Left ventricle myocardium superior (tissue), 1 donor: ENCODE measurements around the gene CCDC127. TPM values are rescaled to one million over a fixed set of nuclear protein-coding genes. Genes with fewer than 3 reads are reported as not detected.
"Not testable (repeated sequence)": the region's sequence is repeated elsewhere in the genome, so short reads cannot be mapped to it uniquely, and the experiment has no call there.

Source experiments
- ATAC-seq: fragments of 200-7000 bp; cut with Tn5 transposase; one replicate; pipeline ENCODE4 v1.9.1; 2020; ENCODE audit warnings: mild to moderate bottlenecking, moderate library complexity
- DNase-seq: peaks from one replicate; pipeline ENCODE4 v3.0.0-alpha.2; 2020
- intact Hi-C: fragments of 100-400 bp; cut with micrococcal nuclease; formaldehyde crosslinking; loops from one replicate; pipeline ENCODE4 v1.11.0; 2022
- long read RNA-seq: library from polyadenylated mRNA; unstranded; transcript quantifications from one replicate; pipeline ENCODE4 v2.0.0, GENCODE V29; 2021
- total RNA-seq: library from RNA; stranded (reverse); fragmentation: NEBNext Ultra II Directional; extraction: Animal tissue kit (Norgen Biotek cat#: 25700); gene quantifications from one replicate; pipeline ENCODE4 v1.2.1, GENCODE V29; 2021
- donor health status: DM: no; HTN: yes; CAD: no; lungs with severe emphysema.

Gene CCDC127
- 7.7 TPM for total RNA-seq
- long read RNA-seq, full-length matches to known transcripts: 22 of 34 reads
- long read RNA-seq, partial matches to known transcripts: 1 of 34 reads
- long read RNA-seq, other reads (novel, unspliced or antisense): 11 of 34 reads

- ATAC-seq: peak; percentile 96
- intact Hi-C loops: not testable (repeated sequence)
- DNase-seq: peak; percentile 99
Observed at GRCh38 chr5:217494-218456, at the start of gene CCDC127, which contains the start of gene SDHA. CCDC127 (minus strand) TSS chr5:218153; CDS start chr5:216849, 1,304 bp downstream. SDHA (plus strand) TSS chr5:218320; CDS start chr5:218356, 36 bp downstream.

DNA sequence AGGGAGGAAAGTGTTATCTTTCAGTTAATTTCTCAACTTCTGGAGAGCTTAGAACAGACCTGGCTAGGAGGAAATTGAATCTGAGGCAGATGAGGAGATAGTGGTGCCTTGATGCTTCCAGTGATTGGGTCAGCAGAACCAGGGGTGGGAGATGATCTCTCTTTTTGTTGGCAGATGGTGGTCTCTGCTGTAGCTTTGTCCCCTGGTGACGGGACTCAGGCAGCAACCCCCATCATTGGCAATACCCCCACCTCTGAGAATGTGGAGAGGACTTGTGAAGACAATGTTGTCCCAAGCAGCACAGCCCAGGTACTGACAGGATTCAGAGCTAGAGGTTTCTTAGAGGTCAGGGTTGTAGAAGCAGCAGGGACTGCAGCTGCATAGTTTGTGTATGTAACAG, 49.8 kb upstream of the CCDC127 start:
- no peak for ATAC-seq
- intact Hi-C loops: no loop called here

DNA sequence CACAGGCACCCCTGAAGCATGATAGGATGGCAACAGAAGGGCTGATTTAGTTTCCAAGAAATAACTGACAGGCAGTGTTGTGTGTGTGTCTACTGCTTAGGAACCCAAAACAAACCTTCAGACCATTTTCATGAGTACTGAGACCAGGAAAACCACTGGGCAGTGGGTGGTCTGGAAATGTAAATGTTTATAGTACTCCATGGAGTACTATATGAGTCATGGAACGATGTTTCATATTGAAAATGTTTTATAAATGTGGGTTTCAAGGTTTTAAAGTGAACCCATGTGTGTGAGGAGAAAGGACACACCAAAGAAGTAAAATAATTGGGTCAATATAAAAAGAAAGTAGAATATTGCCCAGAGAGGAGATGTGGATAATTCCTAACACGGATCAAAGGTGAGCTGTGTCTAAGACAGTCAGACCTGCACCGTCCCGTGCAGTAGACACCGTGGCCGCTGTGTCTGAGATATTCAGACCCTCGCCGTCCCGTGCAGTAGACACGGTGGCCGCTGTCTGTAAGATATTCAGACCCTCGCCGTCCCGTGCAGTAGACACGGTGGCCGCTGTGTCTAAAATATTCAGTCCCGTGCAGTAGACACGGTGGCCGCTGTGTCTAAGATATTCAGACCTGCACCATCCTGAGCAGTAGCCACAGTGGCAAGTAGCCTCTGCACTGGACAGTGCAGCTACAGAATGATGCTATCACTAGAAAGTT, 48.5 kb upstream of the CCDC127 start:
- DNase-seq, intact Hi-C loops, ATAC-seq: not testable (repeated sequence)

More for the DNA sequence above, 49.8 kb upstream of the CCDC127 start:
- no peak for DNase-seq

GRCh38 chr5:264338-264737, 46.4 kb upstream of the CCDC127 start:
- intact Hi-C loops: no loop called here
- DNase-seq (no peak), ATAC-seq (peak; percentile 8)

GRCh38 chr5:263275-263974, 45.5 kb upstream of the CCDC127 start:
- DNase-seq, intact Hi-C loops: not testable (repeated sequence)
- peak; percentile 86 for ATAC-seq

DNA sequence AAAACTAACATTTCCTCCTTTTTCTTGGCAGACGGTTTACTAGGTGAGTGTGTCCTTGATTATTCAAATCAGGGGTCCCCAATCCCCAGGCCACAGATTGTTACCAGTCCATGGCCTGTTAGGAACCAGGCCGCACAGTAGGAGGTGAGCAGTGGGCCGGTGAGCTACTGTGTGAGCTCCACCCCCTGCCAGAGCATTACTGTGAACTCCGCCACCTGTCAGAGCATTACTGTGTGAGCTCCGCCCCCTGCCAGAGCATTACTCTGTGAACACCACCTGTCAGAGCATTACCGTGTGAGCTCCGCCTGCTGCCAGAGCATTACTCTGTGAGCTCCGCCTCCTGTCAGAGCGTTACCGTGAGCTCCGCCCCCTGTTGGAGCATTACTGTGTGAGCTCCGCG, 39.2 kb upstream of the CCDC127 start:
- peak; percentile 59 for ATAC-seq
- intact Hi-C loops: no loop called here
- DNase-seq: no peak

GRCh38 chr5:256347-256746, 38.4 kb upstream of the CCDC127 start:
- peak; percentile 65 for DNase-seq

DNA sequence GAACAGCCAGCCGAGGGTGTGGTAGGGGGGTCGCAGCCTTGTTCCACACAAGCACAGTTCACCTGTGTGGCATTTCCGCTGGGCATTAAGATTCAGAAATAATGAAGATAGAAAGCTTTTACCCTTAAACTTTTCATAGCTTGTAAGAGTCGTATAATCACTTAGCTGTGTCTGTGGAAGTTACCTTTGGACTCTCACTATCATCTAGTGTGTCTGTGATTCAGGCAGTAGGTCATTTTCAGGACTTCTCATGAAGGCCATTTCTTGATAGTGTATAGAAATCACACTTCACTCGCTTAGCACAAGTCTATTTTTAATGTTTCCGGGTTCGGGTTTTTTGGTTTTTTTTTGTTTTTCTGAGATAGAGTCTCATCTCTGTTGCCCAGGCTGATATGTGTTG, 37.2 kb upstream of the CCDC127 start:
- ATAC-seq, intact Hi-C loops, DNase-seq: not testable (repeated sequence)

More at GRCh38 chr5:256347-256746, 38.4 kb upstream of the CCDC127 start:
- peak; percentile 95 for ATAC-seq
- intact Hi-C loops: not testable (repeated sequence)

- ATAC-seq, DNase-seq, intact Hi-C loops: not testable (repeated sequence)
Observed at GRCh38 chr5:254322-254721, 36.4 kb upstream of the CCDC127 start.

DNA sequence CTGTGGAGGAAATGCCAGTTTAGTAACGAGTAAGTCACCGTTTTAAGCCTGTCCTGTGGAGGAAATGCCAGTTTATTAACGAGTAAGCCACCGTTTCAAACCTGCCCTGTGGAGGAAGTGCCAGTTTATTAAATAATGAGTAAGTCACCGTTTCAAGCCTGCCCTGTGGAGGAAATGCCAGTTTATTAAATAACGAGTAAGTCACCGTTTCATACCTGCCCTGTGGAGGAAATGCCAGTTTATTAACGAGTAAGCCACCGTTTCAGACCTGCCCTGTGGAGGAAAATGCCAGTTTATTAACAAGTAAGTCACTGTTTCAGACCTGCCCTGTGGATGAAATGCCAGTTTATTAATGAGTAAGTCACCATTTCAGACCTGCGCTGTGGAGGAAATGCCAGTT, 34.6 kb upstream of the CCDC127 start:
- intact Hi-C loops: no loop called here
- DNase-seq: no peak
- ATAC-seq: no peak

DNA sequence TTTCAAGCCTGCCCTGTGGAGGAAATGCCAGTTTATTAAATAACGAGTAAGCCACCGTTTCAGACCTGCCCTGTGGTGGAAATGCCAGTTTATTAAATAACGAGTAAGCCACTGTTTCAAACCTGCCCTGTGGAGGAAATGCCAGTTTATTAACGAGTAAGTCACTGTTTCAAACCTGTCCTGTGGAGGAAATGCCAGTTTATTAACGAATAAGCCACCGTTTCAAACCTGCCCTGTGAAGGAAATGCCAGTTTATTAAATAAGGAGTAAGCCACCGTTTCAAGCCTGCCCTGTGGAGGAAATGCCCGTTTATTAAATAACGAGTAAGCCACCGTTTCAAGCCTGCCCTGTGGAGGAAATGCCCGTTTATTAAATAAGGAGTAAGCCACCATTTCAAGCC, 34.0 kb upstream of the CCDC127 start:
- DNase-seq, intact Hi-C loops, ATAC-seq: not testable (repeated sequence)

GRCh38 chr5:251538-251937, 33.6 kb upstream of the CCDC127 start:
- DNase-seq, ATAC-seq, intact Hi-C loops: not testable (repeated sequence)

DNA sequence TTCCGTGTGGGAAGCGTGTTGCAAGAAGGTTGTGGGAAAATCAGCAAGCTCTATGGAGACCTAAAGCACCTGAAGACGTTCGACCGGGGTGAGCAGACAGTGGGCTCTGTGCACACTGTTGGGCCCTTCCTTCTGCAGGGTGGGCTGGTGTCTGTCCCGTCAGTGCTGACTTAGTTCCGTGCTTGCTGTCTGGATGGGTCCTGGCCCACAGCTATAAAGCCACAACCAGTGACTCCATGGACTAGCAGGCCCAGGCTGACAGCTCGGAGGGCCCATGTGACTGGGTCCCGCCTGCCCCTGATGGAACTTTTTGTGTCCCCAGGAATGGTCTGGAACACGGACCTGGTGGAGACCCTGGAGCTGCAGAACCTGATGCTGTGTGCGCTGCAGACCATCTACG, 33.1 kb upstream of the CCDC127 start:
- intact Hi-C loops, DNase-seq, ATAC-seq: not testable (repeated sequence)

DNA sequence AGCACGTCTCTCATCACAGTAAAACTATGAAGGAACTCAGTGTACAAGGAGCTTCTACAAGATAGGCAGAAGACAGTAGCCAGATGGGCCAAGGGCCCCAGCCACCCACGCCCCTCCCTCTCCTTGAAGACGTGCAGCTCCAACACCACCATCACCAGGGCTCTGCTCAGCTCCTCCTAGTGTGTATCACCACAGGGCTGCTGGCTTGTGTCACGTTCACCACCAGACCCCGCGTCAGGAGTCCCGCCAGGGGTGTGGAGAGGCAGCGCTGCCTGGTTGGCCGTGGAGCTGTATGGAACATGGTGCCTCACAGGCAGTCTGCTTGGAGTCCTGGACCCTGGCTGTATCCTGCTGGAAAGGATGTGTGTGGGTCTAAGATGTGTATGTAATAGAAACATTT, 32.4 kb upstream of the CCDC127 start:
- intact Hi-C loops, DNase-seq: not testable (repeated sequence)
- peak; percentile 44 for ATAC-seq

DNA sequence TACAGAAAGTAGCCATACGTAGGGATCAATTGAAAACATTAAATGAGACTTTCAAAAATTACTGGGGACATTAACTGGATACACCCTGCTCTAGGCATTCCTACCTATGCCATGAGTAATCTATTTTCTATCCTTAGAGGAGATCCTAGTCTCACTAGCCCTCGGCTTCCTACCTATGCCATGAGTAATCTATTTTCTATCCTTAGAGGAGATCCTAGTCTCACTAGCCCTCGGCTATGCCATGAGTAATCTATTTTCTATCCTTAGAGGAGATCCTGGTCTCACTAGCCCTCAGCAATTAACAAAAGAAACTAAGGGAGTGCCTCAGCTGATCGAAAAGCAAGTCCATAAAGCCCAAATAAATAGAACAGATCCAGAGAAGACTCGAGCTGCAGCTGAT, 27.8 kb upstream of the CCDC127 start:
- ATAC-seq, DNase-seq, intact Hi-C loops: not testable (repeated sequence)

DNA sequence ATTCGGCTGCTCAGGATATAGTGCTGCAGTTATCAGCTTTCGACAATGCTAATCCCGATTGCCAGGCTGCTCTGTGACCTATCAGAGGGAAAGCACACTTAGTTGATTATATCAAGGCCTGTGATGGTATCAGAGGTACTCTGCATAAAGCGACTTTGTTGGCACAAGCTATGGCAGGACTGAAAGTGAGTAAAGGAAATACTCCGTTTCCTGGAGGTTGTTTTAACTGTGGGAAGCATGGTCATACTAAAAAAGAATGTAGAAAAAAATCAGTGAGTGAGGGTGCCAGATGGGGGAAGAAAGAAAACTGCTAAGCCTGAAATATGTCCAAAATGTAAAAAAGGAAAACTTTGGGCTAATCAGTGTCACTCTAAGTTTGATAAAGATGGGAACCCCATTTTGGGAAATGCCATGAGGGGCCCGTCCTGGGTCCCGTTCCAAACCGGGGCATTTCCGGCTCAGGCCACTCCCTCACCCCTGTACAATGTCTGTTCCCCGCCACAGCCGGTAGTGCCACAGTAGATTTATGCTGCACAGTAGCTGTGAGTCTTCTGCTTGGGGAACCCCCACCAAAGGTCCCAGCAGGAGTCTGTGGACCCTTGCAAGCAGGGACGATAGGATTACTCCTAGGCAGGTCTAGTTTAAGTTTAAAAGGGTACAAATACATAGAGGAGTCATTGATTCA, 25.9 kb upstream of the CCDC127 start:
- ATAC-seq, intact Hi-C loops, DNase-seq: not testable (repeated sequence)

GRCh38 chr5:241045-241669, 23.2 kb upstream of the CCDC127 start:
- DNase-seq, intact Hi-C loops: not testable (repeated sequence)
- peak; percentile 71 for ATAC-seq

DNA sequence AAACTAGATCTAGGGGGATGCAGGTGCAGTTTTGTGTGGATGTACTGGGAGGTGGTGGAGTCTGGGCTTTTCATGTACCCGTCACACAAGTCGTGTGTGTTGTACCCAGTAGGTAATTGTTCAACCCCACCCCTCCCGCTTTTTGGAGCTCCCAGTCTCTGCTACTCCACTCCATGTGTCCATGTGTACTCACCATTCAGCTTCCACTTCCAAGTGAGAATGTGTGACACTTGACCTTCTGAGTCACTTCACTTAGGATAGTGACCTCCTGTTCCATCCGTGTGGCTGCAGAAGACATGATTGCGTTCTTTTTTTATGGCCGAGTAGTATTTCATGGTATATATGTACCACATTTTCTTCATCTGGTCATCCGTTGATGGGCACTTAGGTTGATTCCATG, 22.6 kb upstream of the CCDC127 start:
- DNase-seq, ATAC-seq, intact Hi-C loops: not testable (repeated sequence)
